ENCODE measurements around the gene PARVA.

- TF ChIP-seq, protein P1, sequence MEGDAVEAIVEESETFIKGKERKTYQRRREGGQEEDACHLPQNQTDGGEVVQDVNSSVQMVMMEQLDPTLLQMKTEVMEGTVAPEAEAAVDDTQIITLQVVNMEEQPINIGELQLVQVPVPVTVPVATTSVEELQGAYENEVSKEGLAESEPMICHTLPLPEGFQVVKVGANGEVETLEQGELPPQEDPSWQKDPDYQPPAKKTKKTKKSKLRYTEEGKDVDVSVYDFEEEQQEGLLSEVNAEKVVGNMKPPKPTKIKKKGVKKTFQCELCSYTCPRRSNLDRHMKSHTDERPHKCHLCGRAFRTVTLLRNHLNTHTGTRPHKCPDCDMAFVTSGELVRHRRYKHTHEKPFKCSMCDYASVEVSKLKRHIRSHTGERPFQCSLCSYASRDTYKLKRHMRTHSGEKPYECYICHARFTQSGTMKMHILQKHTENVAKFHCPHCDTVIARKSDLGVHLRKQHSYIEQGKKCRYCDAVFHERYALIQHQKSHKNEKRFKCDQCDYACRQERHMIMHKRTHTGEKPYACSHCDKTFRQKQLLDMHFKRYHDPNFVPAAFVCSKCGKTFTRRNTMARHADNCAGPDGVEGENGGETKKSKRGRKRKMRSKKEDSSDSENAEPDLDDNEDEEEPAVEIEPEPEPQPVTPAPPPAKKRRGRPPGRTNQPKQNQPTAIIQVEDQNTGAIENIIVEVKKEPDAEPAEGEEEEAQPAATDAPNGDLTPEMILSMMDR (IDR thresholded peaks at IDR 0.05): no peak
- TF ChIP-seq POLR2A (IDR thresholded peaks at IDR 0.05): no peak
Observed at GRCh38 chr11:12372111-12372510, 5.3 kb upstream of the PARVA start.

All from thyroid gland (tissue), 4 donors.